GM23338 (cell line): ENCODE results near the gene TMUB2. TPM values are rescaled to one million over a fixed set of nuclear protein-coding genes. Genes with fewer than 3 reads are reported as not detected.

Source experiments
- ATAC-seq: fragments of 200-7000 bp; cut with Tn5 transposase; 3 replicates; pipeline ENCODE4 v1.9.1; 2020
- DNase-seq: peaks from one replicate; pipeline ENCODE4 v3.0.0-alpha.2; 2015; ENCODE audit warnings: low spot score
- H2AFZ ChIP-seq: fragments of 200-600 bp; sonication (generic); 2 replicates; pipeline ENCODE4 v1.8.0; 2016; ENCODE audit warnings: antibody characterized with exemption, mild to moderate bottlenecking, moderate library complexity
- H3F3A ChIP-seq: fragments of 200-600 bp; sonication (generic); replicated peaks from 2 replicates; pipeline ENCODE4 v1.8.0; 2017; ENCODE audit warnings: antibody characterized with exemption, mixed run types, low read depth
- H3K27ac ChIP-seq: fragments of 200-600 bp; sonication (generic); 2 replicates; pipeline ENCODE4 v1.6.1; 2016; ENCODE audit warnings: low read depth
- H3K27me3 ChIP-seq: fragments of 200-600 bp; sonication (generic); 2 replicates; pipeline ENCODE4 v1.8.0; 2016; ENCODE audit warnings: mild to moderate bottlenecking, mixed run types, moderate library complexity; ENCODE audit not compliant: insufficient read depth
- H3K36me3 ChIP-seq: fragments of 200-600 bp; sonication (generic); 2 replicates; pipeline ENCODE4 v1.8.0; 2016; ENCODE audit warnings: mild to moderate bottlenecking; ENCODE audit not compliant: insufficient read depth
- H3K4me1 ChIP-seq: fragments of 200-600 bp; sonication (generic); 2 replicates; pipeline ENCODE4 v1.8.0; 2016; ENCODE audit warnings: mild to moderate bottlenecking, moderate library complexity; ENCODE audit not compliant: insufficient read depth
- H3K4me2 ChIP-seq: fragments of 200-600 bp; sonication (generic); 2 replicates; pipeline ENCODE4 v1.7.1; 2017; ENCODE audit warnings: mixed run types
- H3K4me3 ChIP-seq: fragments of 200-600 bp; sonication (generic); 2 replicates; pipeline ENCODE4 v1.6.1; 2016; ENCODE audit warnings: mixed run types
- H3K79me2 ChIP-seq: fragments of 200-600 bp; sonication (generic); replicated peaks from 2 replicates; pipeline ENCODE4 v1.8.0; 2017; ENCODE audit warnings: mild to moderate bottlenecking; ENCODE audit not compliant: insufficient read depth
- H3K9me2 ChIP-seq: fragments of 200-600 bp; sonication (generic); 2 replicates; pipeline ENCODE4 v1.8.0; 2017; ENCODE audit not compliant: insufficient read depth
- H4K20me1 ChIP-seq: fragments of 200-600 bp; sonication (generic); replicated peaks from 2 replicates; pipeline ENCODE4 v1.8.0; 2017; ENCODE audit warnings: mild to moderate bottlenecking; ENCODE audit not compliant: insufficient read depth
- H3K27ac Mint-ChIP-seq: 2 replicates; pipeline ENCODE4 v1.8.0; 2020; ENCODE audit warnings: inconsistent platforms, mild to moderate bottlenecking, moderate library complexity, mixed read lengths
- H3K27me3 Mint-ChIP-seq: 3 replicates; pipeline ENCODE4 v1.8.0; 2022; ENCODE audit warnings: low read depth, mild to moderate bottlenecking, moderate library complexity, mixed read lengths, inconsistent platforms; ENCODE audit not compliant: insufficient read depth, poor library complexity
- H3K36me3 Mint-ChIP-seq: 3 replicates; pipeline ENCODE4 v1.8.0; 2021; ENCODE audit warnings: low read depth, mild to moderate bottlenecking, inconsistent platforms, moderate library complexity, mixed read lengths
- H3K4me1 Mint-ChIP-seq: 3 replicates; pipeline ENCODE4 v1.8.0; 2020; ENCODE audit warnings: mild to moderate bottlenecking, inconsistent platforms, mixed read lengths
- H3K4me3 Mint-ChIP-seq: 3 replicates; pipeline ENCODE4 v1.8.0; 2021; ENCODE audit warnings: moderate library complexity, mild to moderate bottlenecking, inconsistent platforms, mixed read lengths
- H3K9me3 Mint-ChIP-seq: 3 replicates; pipeline ENCODE4 v1.8.0; 2020; ENCODE audit warnings: moderate library complexity, mild to moderate bottlenecking, inconsistent platforms, mixed read lengths
- CREB1 ChIP-seq: fragments of 250-450 bp; sonication (Bioruptor Pico); IDR thresholded peaks from 2 replicates; pipeline ENCODE4 v1.5.0; 2020; ENCODE audit warnings: low read depth, mild to moderate bottlenecking, moderate library complexity
- EZH2 ChIP-seq: fragments of 200-600 bp; sonication (generic); IDR thresholded peaks from one replicate; pipeline ENCODE4 v1.8.0; 2017; ENCODE audit warnings: antibody characterized with exemption, mild to moderate bottlenecking, low read depth; ENCODE audit not compliant: unreplicated experiment
- EZH2phosphoT487 ChIP-seq: fragments of 200-600 bp; sonication (generic); IDR thresholded peaks from one replicate; pipeline ENCODE4 v1.8.1; 2018; ENCODE audit warnings: antibody characterized with exemption; ENCODE audit not compliant: unreplicated experiment
- JUNB ChIP-seq: IDR thresholded peaks from one replicate; pipeline ENCODE4 v1.6.1; 2016; ENCODE audit warnings: antibody characterized with exemption; ENCODE audit not compliant: unreplicated experiment
- NANOG ChIP-seq: IDR thresholded peaks from 2 replicates; pipeline ENCODE4 v1.6.1; 2016; ENCODE audit warnings: antibody characterized with exemption, borderline replicate concordance
- POLR2AphosphoS5 ChIP-seq: IDR thresholded peaks from 2 replicates; pipeline ENCODE4 v1.6.1; 2016; ENCODE audit warnings: antibody characterized with exemption, low read depth
- STAT1 ChIP-seq: IDR thresholded peaks from one replicate; pipeline ENCODE4 v1.6.1; 2016; ENCODE audit warnings: antibody characterized with exemption; ENCODE audit not compliant: unreplicated experiment
- ZNF114 ChIP-seq: fragments of 250-450 bp; sonication (Bioruptor Pico); IDR thresholded peaks from 2 replicates; pipeline ENCODE4 v1.5.0; 2020; ENCODE audit warnings: mild to moderate bottlenecking, moderate library complexity
- ZNF331 ChIP-seq: fragments of 250-450 bp; sonication (Bioruptor Pico); IDR thresholded peaks from 2 replicates; pipeline ENCODE4 v1.5.0; 2020; ENCODE audit warnings: low read depth, mild to moderate bottlenecking, moderate library complexity
- polyA plus RNA-seq: library from polyadenylated mRNA; unstranded; fragments of >200 nt; fragmentation: Nextera tagmentation; extraction: Ambion mirVana; gene quantifications from 2 replicates; pipeline ENCODE4 v1.2.1, GENCODE V29; 2016
- total RNA-seq: library from RNA; depleted of rRNA; stranded (reverse); fragments of >200 nt; shearing (Covaris generic); gene quantifications from 2 replicates; pipeline ENCODE4 v1.2.3, GENCODE V29; 2014
- TF ChIP-seq, protein P1 (sequence below), 2 experiments: fragments of 200-600 bp in 1 of 2; sonication (generic) in 1 of 2; conservative IDR thresholded peaks; 2 replicates each; pipeline versions ENCODE4 v1.5.1 to v1.6.1; 2016 to 2017; ENCODE audit warnings: antibody characterized with exemption in 2 of 2, low read depth in 2 of 2, mild to moderate bottlenecking in 2 of 2, moderate library complexity in 1 of 2
- TF ChIP-seq, protein P2 (sequence below): IDR thresholded peaks from 2 replicates; pipeline ENCODE4 v1.6.1; 2016; ENCODE audit warnings: antibody characterized with exemption
- TF ChIP-seq, protein P3 (sequence below): IDR thresholded peaks from one replicate; pipeline ENCODE4 v1.6.1; 2018; ENCODE audit warnings: antibody characterized with exemption; ENCODE audit not compliant: unreplicated experiment
- TF ChIP-seq, protein P4 (sequence below): fragments of 250-450 bp; sonication (Bioruptor Pico); IDR thresholded peaks from 2 replicates; pipeline ENCODE4 v1.5.0; 2020; ENCODE audit warnings: mild to moderate bottlenecking, moderate library complexity

The TMUB2 gene
- total and polyA plus RNA-seq, 2 experiments from 2014 or later = 16.5 to 20.8 TPM

DNA sequence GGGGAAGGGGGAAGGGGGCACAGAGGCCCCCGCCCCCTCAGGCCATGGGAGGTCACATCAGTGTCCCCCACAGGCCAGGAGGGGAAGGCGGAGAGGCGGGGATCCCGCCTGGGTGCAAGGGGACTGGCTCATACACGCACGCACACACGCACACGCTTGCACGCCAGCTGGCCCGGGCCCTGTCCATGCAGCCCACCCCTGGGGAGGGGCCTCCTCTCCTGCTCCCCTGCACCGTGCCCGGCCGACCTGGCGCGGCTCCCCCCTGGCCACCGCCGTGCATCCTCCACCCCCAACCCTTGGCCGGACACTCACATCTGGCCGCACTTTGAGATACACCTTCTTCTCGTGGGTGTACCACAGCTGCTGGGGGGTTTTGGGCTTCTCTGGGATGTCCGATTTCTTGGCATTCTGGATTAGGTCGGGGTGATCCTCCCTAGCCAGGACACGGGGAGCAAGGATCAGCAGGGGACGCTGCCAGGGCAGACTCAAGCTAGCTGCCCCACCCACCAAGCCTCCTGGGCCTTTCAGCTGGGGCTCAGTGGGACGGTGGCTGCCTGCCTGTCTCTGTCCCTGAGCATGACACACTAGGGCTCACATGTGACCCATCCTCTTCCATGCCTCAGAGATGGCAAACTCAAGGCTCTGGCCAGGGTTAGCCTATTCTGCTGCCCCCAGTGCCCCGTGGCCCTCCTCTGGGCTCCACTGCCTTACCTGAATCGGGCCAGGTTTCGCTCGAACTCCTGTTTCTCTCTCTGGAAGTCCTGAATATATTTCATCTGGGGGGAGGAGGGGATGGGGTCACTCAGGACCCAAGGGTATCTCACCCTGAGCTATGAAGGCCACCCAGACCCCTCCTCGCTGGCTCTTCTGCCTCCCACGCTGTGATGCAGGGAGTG, 26.0 kb downstream of the TMUB2 start:
- Mint-ChIP-seq H3K4me3 (peak overlapping the region; percentile 37; the same call in 2 of the 3 replicates), H3K27ac (peak overlapping the region; percentile 72; the same call in 1 of the 2 replicates), H3K4me1 (peaks cover 27% of the 10 kb centered on the region), H3K9me3 (no peaks in the 10 kb centered on the region), H3K36me3 (peaks cover 89% of the 10 kb centered on the region), H3K27me3 (peaks cover 27% of the 10 kb centered on the region)
- Histone ChIP-seq H3K27me3 (no peaks in the 10 kb centered on the region), H2AFZ (no peak overlapping the region), H3K27ac (no peak overlapping the region), H3K36me3 (peaks cover 32% of the 10 kb centered on the region), H3F3A (peaks cover 35% of the 10 kb centered on the region; the same call in 1 of the 2 replicates), H3K79me2 (peaks cover 13% of the 10 kb centered on the region), H3K9me2 (no peaks in the 10 kb centered on the region), H4K20me1 (peaks cover 11% of the 10 kb centered on the region), H3K4me1 (peaks cover 4% of the 10 kb centered on the region; the same call in 1 of the 2 replicates), H3K4me3 (no peak overlapping the region), H3K4me2 (no peak overlapping the region)
- no peak for ATAC-seq
- TF ChIP-seq STAT1 (no peak), ZNF331 (CRISPR knock-in tag) (no peak), POLR2AphosphoS5 (no peak), CREB1 (no peak), ZNF114 (CRISPR knock-in tag) (no peak), EZH2phosphoT487 (no peak), JUNB (no peak), NANOG (no peak), EZH2 (no peak)
- TF ChIP-seq, protein P1, sequence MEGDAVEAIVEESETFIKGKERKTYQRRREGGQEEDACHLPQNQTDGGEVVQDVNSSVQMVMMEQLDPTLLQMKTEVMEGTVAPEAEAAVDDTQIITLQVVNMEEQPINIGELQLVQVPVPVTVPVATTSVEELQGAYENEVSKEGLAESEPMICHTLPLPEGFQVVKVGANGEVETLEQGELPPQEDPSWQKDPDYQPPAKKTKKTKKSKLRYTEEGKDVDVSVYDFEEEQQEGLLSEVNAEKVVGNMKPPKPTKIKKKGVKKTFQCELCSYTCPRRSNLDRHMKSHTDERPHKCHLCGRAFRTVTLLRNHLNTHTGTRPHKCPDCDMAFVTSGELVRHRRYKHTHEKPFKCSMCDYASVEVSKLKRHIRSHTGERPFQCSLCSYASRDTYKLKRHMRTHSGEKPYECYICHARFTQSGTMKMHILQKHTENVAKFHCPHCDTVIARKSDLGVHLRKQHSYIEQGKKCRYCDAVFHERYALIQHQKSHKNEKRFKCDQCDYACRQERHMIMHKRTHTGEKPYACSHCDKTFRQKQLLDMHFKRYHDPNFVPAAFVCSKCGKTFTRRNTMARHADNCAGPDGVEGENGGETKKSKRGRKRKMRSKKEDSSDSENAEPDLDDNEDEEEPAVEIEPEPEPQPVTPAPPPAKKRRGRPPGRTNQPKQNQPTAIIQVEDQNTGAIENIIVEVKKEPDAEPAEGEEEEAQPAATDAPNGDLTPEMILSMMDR (conservative IDR thresholded peaks at IDR 0.05; ENCODE audit: low read depth in 2 of 2) = no peak
- TF ChIP-seq, protein P2, sequence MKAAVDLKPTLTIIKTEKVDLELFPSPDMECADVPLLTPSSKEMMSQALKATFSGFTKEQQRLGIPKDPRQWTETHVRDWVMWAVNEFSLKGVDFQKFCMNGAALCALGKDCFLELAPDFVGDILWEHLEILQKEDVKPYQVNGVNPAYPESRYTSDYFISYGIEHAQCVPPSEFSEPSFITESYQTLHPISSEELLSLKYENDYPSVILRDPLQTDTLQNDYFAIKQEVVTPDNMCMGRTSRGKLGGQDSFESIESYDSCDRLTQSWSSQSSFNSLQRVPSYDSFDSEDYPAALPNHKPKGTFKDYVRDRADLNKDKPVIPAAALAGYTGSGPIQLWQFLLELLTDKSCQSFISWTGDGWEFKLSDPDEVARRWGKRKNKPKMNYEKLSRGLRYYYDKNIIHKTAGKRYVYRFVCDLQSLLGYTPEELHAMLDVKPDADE = no peak
- TF ChIP-seq, protein P3, sequence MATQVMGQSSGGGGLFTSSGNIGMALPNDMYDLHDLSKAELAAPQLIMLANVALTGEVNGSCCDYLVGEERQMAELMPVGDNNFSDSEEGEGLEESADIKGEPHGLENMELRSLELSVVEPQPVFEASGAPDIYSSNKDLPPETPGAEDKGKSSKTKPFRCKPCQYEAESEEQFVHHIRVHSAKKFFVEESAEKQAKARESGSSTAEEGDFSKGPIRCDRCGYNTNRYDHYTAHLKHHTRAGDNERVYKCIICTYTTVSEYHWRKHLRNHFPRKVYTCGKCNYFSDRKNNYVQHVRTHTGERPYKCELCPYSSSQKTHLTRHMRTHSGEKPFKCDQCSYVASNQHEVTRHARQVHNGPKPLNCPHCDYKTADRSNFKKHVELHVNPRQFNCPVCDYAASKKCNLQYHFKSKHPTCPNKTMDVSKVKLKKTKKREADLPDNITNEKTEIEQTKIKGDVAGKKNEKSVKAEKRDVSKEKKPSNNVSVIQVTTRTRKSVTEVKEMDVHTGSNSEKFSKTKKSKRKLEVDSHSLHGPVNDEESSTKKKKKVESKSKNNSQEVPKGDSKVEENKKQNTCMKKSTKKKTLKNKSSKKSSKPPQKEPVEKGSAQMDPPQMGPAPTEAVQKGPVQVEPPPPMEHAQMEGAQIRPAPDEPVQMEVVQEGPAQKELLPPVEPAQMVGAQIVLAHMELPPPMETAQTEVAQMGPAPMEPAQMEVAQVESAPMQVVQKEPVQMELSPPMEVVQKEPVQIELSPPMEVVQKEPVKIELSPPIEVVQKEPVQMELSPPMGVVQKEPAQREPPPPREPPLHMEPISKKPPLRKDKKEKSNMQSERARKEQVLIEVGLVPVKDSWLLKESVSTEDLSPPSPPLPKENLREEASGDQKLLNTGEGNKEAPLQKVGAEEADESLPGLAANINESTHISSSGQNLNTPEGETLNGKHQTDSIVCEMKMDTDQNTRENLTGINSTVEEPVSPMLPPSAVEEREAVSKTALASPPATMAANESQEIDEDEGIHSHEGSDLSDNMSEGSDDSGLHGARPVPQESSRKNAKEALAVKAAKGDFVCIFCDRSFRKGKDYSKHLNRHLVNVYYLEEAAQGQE = no peak
- TF ChIP-seq, protein P4, sequence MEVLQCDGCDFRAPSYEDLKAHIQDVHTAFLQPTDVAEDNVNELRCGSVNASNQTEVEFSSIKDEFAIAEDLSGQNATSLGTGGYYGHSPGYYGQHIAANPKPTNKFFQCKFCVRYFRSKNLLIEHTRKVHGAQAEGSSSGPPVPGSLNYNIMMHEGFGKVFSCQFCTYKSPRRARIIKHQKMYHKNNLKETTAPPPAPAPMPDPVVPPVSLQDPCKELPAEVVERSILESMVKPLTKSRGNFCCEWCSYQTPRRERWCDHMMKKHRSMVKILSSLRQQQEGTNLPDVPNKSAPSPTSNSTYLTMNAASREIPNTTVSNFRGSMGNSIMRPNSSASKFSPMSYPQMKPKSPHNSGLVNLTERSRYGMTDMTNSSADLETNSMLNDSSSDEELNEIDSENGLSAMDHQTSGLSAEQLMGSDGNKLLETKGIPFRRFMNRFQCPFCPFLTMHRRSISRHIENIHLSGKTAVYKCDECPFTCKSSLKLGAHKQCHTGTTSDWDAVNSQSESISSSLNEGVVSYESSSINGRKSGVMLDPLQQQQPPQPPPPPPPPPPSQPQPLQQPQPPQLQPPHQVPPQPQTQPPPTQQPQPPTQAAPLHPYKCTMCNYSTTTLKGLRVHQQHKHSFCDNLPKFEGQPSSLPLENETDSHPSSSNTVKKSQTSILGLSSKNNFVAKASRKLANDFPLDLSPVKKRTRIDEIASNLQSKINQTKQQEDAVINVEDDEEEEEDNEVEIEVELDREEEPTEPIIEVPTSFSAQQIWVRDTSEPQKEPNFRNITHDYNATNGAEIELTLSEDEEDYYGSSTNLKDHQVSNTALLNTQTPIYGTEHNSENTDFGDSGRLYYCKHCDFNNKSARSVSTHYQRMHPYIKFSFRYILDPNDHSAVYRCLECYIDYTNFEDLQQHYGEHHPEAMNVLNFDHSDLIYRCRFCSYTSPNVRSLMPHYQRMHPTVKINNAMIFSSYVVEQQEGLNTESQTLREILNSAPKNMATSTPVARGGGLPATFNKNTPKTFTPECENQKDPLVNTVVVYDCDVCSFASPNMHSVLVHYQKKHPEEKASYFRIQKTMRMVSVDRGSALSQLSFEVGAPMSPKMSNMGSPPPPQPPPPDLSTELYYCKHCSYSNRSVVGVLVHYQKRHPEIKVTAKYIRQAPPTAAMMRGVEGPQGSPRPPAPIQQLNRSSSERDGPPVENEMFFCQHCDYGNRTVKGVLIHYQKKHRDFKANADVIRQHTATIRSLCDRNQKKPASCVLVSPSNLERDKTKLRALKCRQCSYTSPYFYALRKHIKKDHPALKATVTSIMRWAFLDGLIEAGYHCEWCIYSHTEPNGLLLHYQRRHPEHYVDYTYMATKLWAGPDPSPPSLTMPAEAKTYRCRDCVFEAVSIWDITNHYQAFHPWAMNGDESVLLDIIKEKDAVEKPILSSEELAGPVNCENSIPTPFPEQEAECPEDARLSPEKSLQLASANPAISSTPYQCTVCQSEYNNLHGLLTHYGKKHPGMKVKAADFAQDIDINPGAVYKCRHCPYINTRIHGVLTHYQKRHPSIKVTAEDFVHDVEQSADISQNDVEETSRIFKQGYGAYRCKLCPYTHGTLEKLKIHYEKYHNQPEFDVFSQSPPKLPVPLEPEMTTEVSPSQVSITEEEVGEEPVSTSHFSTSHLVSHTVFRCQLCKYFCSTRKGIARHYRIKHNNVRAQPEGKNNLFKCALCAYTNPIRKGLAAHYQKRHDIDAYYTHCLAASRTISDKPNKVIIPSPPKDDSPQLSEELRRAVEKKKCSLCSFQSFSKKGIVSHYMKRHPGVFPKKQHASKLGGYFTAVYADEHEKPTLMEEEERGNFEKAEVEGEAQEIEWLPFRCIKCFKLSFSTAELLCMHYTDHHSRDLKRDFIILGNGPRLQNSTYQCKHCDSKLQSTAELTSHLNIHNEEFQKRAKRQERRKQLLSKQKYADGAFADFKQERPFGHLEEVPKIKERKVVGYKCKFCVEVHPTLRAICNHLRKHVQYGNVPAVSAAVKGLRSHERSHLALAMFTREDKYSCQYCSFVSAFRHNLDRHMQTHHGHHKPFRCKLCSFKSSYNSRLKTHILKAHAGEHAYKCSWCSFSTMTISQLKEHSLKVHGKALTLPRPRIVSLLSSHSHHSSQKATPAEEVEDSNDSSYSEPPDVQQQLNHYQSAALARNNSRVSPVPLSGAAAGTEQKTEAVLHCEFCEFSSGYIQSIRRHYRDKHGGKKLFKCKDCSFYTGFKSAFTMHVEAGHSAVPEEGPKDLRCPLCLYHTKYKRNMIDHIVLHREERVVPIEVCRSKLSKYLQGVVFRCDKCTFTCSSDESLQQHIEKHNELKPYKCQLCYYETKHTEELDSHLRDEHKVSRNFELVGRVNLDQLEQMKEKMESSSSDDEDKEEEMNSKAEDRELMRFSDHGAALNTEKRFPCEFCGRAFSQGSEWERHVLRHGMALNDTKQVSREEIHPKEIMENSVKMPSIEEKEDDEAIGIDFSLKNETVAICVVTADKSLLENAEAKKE (CRISPR knock-in tag) = no peak
- no peak for DNase-seq
